GM12801 (cell line): Measurements from ENCODE around the gene C2CD4B.

ENCODE experiments used
- CTCF ChIP-seq: IDR thresholded peaks from one replicate; pipeline ENCODE4 v1.5.1; 2011; ENCODE audit warnings: control low read depth; ENCODE audit not compliant: insufficient read length; ENCODE audit errors: extremely low read depth

The C2CD4B gene

GRCh38 chr15:62138124-62138523, 27.0 kb downstream of the C2CD4B start:
- TF ChIP-seq CTCF: no peak

GRCh38 chr15:62136911-62137865, 27.9 kb downstream of the C2CD4B start:
- TF ChIP-seq CTCF: no peak

- TF ChIP-seq CTCF: no peak
Measured at GRCh38 chr15:62135532-62136134, 29.5 kb downstream of the C2CD4B start.

GRCh38 chr15:62133141-62133540, 31.9 kb downstream of the C2CD4B start:
- TF ChIP-seq CTCF: no peak

GRCh38 chr15:62128916-62129315, 36.2 kb downstream of the C2CD4B start:
- no peak for TF ChIP-seq CTCF

GRCh38 chr15:62126364-62126763, 38.7 kb downstream of the C2CD4B start:
- no peak for TF ChIP-seq CTCF

- TF ChIP-seq CTCF: no peak
Measured at GRCh38 chr15:62125773-62126172, 39.3 kb downstream of the C2CD4B start.
